Fibroblast of mammary gland (primary cell): Measurements from ENCODE around the gene UBAC1.

Experiments used
- DNase-seq: peaks from one replicate; pipeline ENCODE4 v3.0.0-alpha.2; 2010; ENCODE audit warnings: low read depth
- H3K4me3 ChIP-seq: 2 replicates; pipeline ENCODE4 v1.5.1; 2011; ENCODE audit warnings: low read depth, mild to moderate bottlenecking, low read length, moderate library complexity; ENCODE audit not compliant: control insufficient read depth
- CTCF ChIP-seq: conservative IDR thresholded peaks from 2 replicates; pipeline ENCODE4 v1.5.1; 2011; ENCODE audit warnings: low read depth, low read length, inconsistent platforms; ENCODE audit not compliant: control insufficient read depth, insufficient read depth

The UBAC1 gene

GRCh38 chr9:135960411-135961276 is 529 bp downstream of the UBAC1 start:
- no peak for TF ChIP-seq CTCF
- peak overlapping the region; percentile 76 for H3K4me3 ChIP-seq
- DNase-seq, result peak; percentile 11

- H3K4me3 ChIP-seq, result peak overlapping the region; percentile 76
- DNase-seq, result peak; percentile 20
- TF ChIP-seq CTCF, result no peak
Measured at GRCh38 chr9:135959814-135960213, 1.4 kb downstream of the UBAC1 start.

- no peak for TF ChIP-seq CTCF
- no peak for DNase-seq
- no peak overlapping the region for H3K4me3 ChIP-seq
Measured at GRCh38 chr9:135958485-135958884, 2.7 kb downstream of the UBAC1 start.

GRCh38 chr9:135957431-135957830 is 3.7 kb downstream of the UBAC1 start:
- no peak overlapping the region for H3K4me3 ChIP-seq
- DNase-seq, result no peak
- no peak for TF ChIP-seq CTCF

GRCh38 chr9:135956802-135957174 is 4.4 kb downstream of the UBAC1 start:
- no peak for DNase-seq
- TF ChIP-seq CTCF, result no peak
- H3K4me3 ChIP-seq, result no peak overlapping the region

- no peak for DNase-seq
- no peak for TF ChIP-seq CTCF
- H3K4me3 ChIP-seq, result no peak overlapping the region
Measured at GRCh38 chr9:135955934-135956801, 5.0 kb downstream of the UBAC1 start.
